GM12878 (cell line): ENCODE data around the gene CAPZB. TPM values are rescaled to one million over a fixed set of nuclear protein-coding genes. Genes with fewer than 3 reads are reported as not detected.

ENCODE experiments used
- ATAC-seq: fragments of 200-7000 bp; cut with Tn5 transposase; 3 replicates; pipeline ENCODE4 v1.9.1; 2020; ENCODE audit warnings: mild to moderate bottlenecking, moderate library complexity
- BruUV-seq: library from RNA; stranded (reverse); fragments of 400-500 nt; replicated peaks from 2 replicates; lab custom pipeline; 2021; lab: Mats Ljungman, UMichigan
- CTCF ChIA-PET: fragments of 300-600 bp; sonication (Branson Sonifier 250); formaldehyde crosslinking; extraction: SDS; loops from one replicate; lab custom pipeline; 2021; ENCODE audit warnings: inconsistent platforms; lab: Yijun Ruan, JAX
- POLR2A ChIA-PET: fragments of 350-600 bp; formaldehyde crosslinking; extraction: SDS; loops from one replicate; lab custom pipeline; 2021; ENCODE audit warnings: inconsistent platforms; lab: Charles Lee
- RAD21 ChIA-PET: fragments of 300-600 bp; sonication (Branson Sonifier 250); formaldehyde crosslinking; loops from one replicate; lab custom pipeline; 2023; ENCODE audit warnings: antibody characterized with exemption; ENCODE audit not compliant: unreplicated experiment; lab: Charles Lee
- SMC1A ChIA-PET: fragments of 300-600 bp; sonication (Branson Sonifier 250); formaldehyde crosslinking; loops from one replicate; lab custom pipeline; 2023; ENCODE audit not compliant: unreplicated experiment, uncharacterized antibody; lab: Charles Lee
- DNase-seq: peaks from one replicate; pipeline ENCODE4 v3.0.0-alpha.2; 2011; ENCODE audit warnings: low read depth, low spot score
- FAIRE-seq: peaks from 3 replicates; lab custom pipeline; 2011; peaks lifted over from hg19 to GRCh38; lab: Jason Lieb, UNC
- H2AFZ ChIP-seq: 2 replicates; pipeline ENCODE4 v1.6.0; 2011; ENCODE audit warnings: low read depth, low read length, control low read depth; ENCODE audit not compliant: control insufficient read depth
- H3K27ac ChIP-seq: 2 replicates; pipeline ENCODE4 v1.5.1; 2011; ENCODE audit warnings: control low read depth; ENCODE audit not compliant: control insufficient read depth, insufficient read depth
- H3K27me3 ChIP-seq, 2 experiments: replicated peaks in 1 of 2; 2 replicates each; pipeline versions ENCODE4 v1.6.0 to v1.6.1; 2011; ENCODE audit warnings: low read length in 1 of 2; ENCODE audit not compliant: control insufficient read depth in 2 of 2, insufficient read depth in 2 of 2
- H3K36me3 ChIP-seq, 2 experiments: 2 replicates each; pipeline ENCODE4 v1.5.1; 2011; ENCODE audit warnings: low read length in 1 of 2; ENCODE audit not compliant: control insufficient read depth in 2 of 2, insufficient read depth in 2 of 2
- H3K4me1 ChIP-seq: 2 replicates; pipeline ENCODE4 v1.6.1; 2011; ENCODE audit warnings: mild to moderate bottlenecking, low read length, moderate library complexity, mixed read lengths; ENCODE audit not compliant: control insufficient read depth, insufficient read depth
- H3K4me2 ChIP-seq: 2 replicates; pipeline ENCODE4 v1.6.0; 2011; ENCODE audit warnings: control low read depth; ENCODE audit not compliant: control insufficient read depth, insufficient read depth
- H3K4me3 ChIP-seq: fragments of 200-600 bp; sonication (generic); 2 replicates; pipeline ENCODE4 v1.5.1; 2016
- H3K79me2 ChIP-seq: 2 replicates; pipeline ENCODE4 v1.6.0; 2011; ENCODE audit warnings: low read length; ENCODE audit not compliant: control insufficient read depth, insufficient read depth
- H3K9ac ChIP-seq: 2 replicates; pipeline ENCODE4 v1.8.0; 2011; ENCODE audit warnings: low read length, control low read depth, mixed read lengths; ENCODE audit not compliant: control insufficient read depth, insufficient read depth
- H3K9me3 ChIP-seq: replicated peaks from 3 replicates; pipeline ENCODE4 v1.5.1; 2011; ENCODE audit warnings: mild to moderate bottlenecking, low read length; ENCODE audit not compliant: control insufficient read depth, insufficient read depth
- H4K20me1 ChIP-seq: 2 replicates; pipeline ENCODE4 v1.6.0; 2011; ENCODE audit not compliant: control insufficient read depth, insufficient read depth
- CEBPB ChIP-seq, 2 experiments: fragments of 150-350 bp in 1 of 2; IDR thresholded peaks; 2 replicates each; pipeline ENCODE4 v1.6.1; 2012 to 2014; ENCODE audit warnings: low read depth in 2 of 2, low read length in 2 of 2, borderline replicate concordance in 1 of 2, inconsistent platforms in 1 of 2
- EED ChIP-seq: sonication (generic); IDR thresholded peaks from 2 replicates; pipeline ENCODE4 v1.6.1; 2016; ENCODE audit warnings: antibody characterized with exemption, low read depth
- HDGF ChIP-seq: fragments of 450-650 bp; IDR thresholded peaks from 2 replicates; pipeline ENCODE4 v1.6.1; 2016; ENCODE audit warnings: antibody characterized with exemption
- MEF2B ChIP-seq: fragments of 450-650 bp; IDR thresholded peaks from 2 replicates; pipeline ENCODE4 v1.6.1; 2018; ENCODE audit warnings: mild to moderate bottlenecking, moderate library complexity; ENCODE audit not compliant: partially characterized antibody, poor library complexity, severe bottlenecking
- MXI1 ChIP-seq: fragments of 150-350 bp; IDR thresholded peaks from 2 replicates; pipeline ENCODE4 v1.6.1; 2011; ENCODE audit warnings: low read depth, mild to moderate bottlenecking, inconsistent platforms, low read length, improper control_type of control experiment
- MYC ChIP-seq: IDR thresholded peaks from 2 replicates; pipeline ENCODE4 v1.6.1; 2011; ENCODE audit warnings: mild to moderate bottlenecking, low read length, moderate library complexity, inconsistent platforms; ENCODE audit not compliant: insufficient read depth, insufficient replicate concordance, insufficient read length, severe bottlenecking
- NR2C2 ChIP-seq: IDR thresholded peaks from 2 replicates; pipeline ENCODE4 v1.6.1; 2011; ENCODE audit warnings: borderline replicate concordance, low read depth; ENCODE audit not compliant: control insufficient read depth, insufficient read length
- SMARCA5 ChIP-seq: fragments of 450-650 bp; IDR thresholded peaks from 2 replicates; pipeline ENCODE4 v1.6.1; 2017; ENCODE audit warnings: mild to moderate bottlenecking
- SMC3 ChIP-seq: IDR thresholded peaks from 2 replicates; pipeline ENCODE4 v1.6.1; 2011; ENCODE audit warnings: low read length, improper control_type of control experiment, borderline replicate concordance
- SRF ChIP-seq, 2 experiments: IDR thresholded peaks; 2 replicates each; pipeline ENCODE4 v1.6.1; 2011; ENCODE audit warnings: low read depth in 2 of 2, low read length in 2 of 2, mild to moderate bottlenecking in 1 of 2, moderate library complexity in 1 of 2
- SUZ12 ChIP-seq: fragments of 200-600 bp; sonication (generic); IDR thresholded peaks from one replicate; pipeline ENCODE4 v1.6.1; 2018; ENCODE audit warnings: antibody characterized with exemption, mild to moderate bottlenecking; ENCODE audit not compliant: unreplicated experiment
- WGBS: methylation state at CpG from one replicate; pipeline ENCODE4 v1.1.6; 2016; ENCODE audit warnings: low lambda C conversion rate; ENCODE audit not compliant: insufficient replicate concordance, insufficient coverage; ENCODE audit errors: missing lambda C conversion rate; 5-methylcytosine and 5-hydroxymethylcytosine counted together
- in situ Hi-C: fragments of 300-500 bp; cut with MboI; formaldehyde crosslinking; loops from 9 replicates; pipeline ENCODE4 v1.14.3; 2018; ENCODE audit warnings: mixed read lengths
- intact Hi-C: fragments of 100-400 bp; cut with micrococcal nuclease; formaldehyde crosslinking; loops from one replicate; pipeline ENCODE4 v1.14.2; 2022; ENCODE audit not compliant: unreplicated experiment
- polyA plus RNA-seq, 11 experiments: library from polyadenylated mRNA; depleted of rRNA in 4 of 11; unstranded in 6 of 11; stranded (reverse) in 5 of 11; fragments of >200 nt; fragmentation: Nextera tagmentation in 4 of 11; fragmentation: Illumina TruSeq in 1 of 11; extraction: Ambion mirVana in 4 of 11; extraction: Trizol in 1 of 11; gene quantifications; 1 replicate in 1 of 11; 2 replicates in 10 of 11; pipeline versions ENCODE4 v1.2.1 to v1.2.3, GENCODE V29; 2011 to 2016; ENCODE audit warnings: inconsistent platforms in 2 of 11, missing spikeins in 2 of 11, low read depth in 1 of 11
- total RNA-seq, 4 experiments: library from RNA; depleted of rRNA in 3 of 4; stranded (reverse); fragments of >200 nt in 3 of 4; fragmentation: Illumina TruSeq in 1 of 4; extraction: Trizol in 1 of 4; gene quantifications; 2 replicates each; pipeline versions ENCODE4 v1.2.1 to v1.2.3, GENCODE V29; 2013 to 2021
- TF ChIP-seq, protein P1 (sequence below): IDR thresholded peaks from 2 replicates; pipeline ENCODE4 v1.6.1; 2011; ENCODE audit warnings: borderline replicate concordance, low read depth, mild to moderate bottlenecking, moderate library complexity, mixed read lengths, low read length; ENCODE audit not compliant: insufficient read depth; ENCODE audit errors: extremely low read length
- TF ChIP-seq, protein P2 (sequence below): IDR thresholded peaks from 2 replicates; pipeline ENCODE4 v1.6.1; 2012; ENCODE audit warnings: low read depth, low read length, improper control_type of control experiment
- TF ChIP-seq, protein P3 (sequence below): fragments of 450-650 bp; IDR thresholded peaks from 2 replicates; pipeline ENCODE4 v1.6.1; 2014; ENCODE audit warnings: mild to moderate bottlenecking
- TF ChIP-seq, protein P4 (sequence below): IDR thresholded peaks from 2 replicates; pipeline ENCODE4 v1.6.1; 2012; ENCODE audit warnings: improper control_type of control experiment, low read depth, low read length; ENCODE audit not compliant: insufficient replicate concordance

CAPZB gene
- total and polyA plus RNA-seq, 10 of the 15 experiments (the other 5 are each of a cell fraction or from before 2014, with no cell fraction given) = 104 to 454 (median 213) TPM

DNA sequence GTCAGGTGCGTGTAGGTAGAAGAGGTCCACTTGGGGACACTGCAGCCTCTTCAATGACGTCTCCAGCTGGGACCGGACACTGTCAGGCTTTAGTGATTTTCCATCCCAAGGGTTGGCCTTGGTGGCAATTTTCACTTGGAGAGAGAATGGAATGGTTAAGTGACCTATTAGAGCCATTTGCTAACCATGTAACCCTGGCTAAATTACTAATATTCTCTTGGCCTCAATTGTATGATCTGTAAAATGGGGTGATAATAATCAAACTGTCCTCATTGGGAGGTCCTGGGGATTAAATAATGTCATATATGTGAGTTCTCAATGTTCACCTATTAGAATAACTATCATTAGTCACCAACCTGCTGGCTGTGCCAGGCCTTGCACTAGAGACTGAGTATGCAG, 176.8 kb downstream of the CAPZB start:
- Histone ChIP-seq H3K9ac (no peak overlapping the region), H3K27ac (no peak overlapping the region), H3K79me2 (peaks cover 19% of the 10 kb centered on the region), H3K4me2 (no peak overlapping the region), H3K9me3 (no peaks in the 10 kb centered on the region), H3K36me3 (peaks cover 0 to 8% of the 10 kb centered on the region in 2 experiments; a peak in 2 of 4 replicates), H3K27me3 (no peaks in the 10 kb centered on the region), H3K4me3 (no peak overlapping the region), H2AFZ (no peak overlapping the region), H3K4me1 (peaks cover 9% of the 10 kb centered on the region), H4K20me1 (no peaks in the 10 kb centered on the region; the same call in 1 of the 2 replicates)
- no TSS peak for BruUV-seq
- intact Hi-C loops (no loop called here), in situ Hi-C loops (no loop called here)
- SMC1A ChIA-PET = no interaction called here
- WGBS = 81% methylated on average over 3 of the region's 3 CpGs
- CTCF ChIA-PET = interaction anchor here (1.2 kb wide), 1 partner anchor 214 kb away, joined by 3 read pairs; no protein-coding TSS in a partner anchor
- no peak for FAIRE-seq
- no peak for ATAC-seq
- no peak for DNase-seq
- TF ChIP-seq SUZ12 (no peak), CEBPB (IDR thresholded peaks at IDR 0.05; ENCODE audit: borderline replicate concordance in 1 of 2, low read depth in 2 of 2, low read length in 2 of 2) (no peak), HDGF (no peak), NR2C2 (no peak), SMC3 (no peak), MYC (no peak), MXI1 (no peak), SRF (IDR thresholded peaks at IDR 0.05; ENCODE audit: low read depth in 2 of 2, low read length in 2 of 2) (no peak), SMARCA5 (no peak), MEF2B (no peak), EED (no peak)
- TF ChIP-seq, protein P1, sequence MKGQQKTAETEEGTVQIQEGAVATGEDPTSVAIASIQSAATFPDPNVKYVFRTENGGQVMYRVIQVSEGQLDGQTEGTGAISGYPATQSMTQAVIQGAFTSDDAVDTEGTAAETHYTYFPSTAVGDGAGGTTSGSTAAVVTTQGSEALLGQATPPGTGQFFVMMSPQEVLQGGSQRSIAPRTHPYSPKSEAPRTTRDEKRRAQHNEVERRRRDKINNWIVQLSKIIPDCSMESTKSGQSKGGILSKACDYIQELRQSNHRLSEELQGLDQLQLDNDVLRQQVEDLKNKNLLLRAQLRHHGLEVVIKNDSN = no peak
- TF ChIP-seq, protein P2, sequence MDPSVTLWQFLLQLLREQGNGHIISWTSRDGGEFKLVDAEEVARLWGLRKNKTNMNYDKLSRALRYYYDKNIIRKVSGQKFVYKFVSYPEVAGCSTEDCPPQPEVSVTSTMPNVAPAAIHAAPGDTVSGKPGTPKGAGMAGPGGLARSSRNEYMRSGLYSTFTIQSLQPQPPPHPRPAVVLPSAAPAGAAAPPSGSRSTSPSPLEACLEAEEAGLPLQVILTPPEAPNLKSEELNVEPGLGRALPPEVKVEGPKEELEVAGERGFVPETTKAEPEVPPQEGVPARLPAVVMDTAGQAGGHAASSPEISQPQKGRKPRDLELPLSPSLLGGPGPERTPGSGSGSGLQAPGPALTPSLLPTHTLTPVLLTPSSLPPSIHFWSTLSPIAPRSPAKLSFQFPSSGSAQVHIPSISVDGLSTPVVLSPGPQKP = no peak
- TF ChIP-seq, protein P3, sequence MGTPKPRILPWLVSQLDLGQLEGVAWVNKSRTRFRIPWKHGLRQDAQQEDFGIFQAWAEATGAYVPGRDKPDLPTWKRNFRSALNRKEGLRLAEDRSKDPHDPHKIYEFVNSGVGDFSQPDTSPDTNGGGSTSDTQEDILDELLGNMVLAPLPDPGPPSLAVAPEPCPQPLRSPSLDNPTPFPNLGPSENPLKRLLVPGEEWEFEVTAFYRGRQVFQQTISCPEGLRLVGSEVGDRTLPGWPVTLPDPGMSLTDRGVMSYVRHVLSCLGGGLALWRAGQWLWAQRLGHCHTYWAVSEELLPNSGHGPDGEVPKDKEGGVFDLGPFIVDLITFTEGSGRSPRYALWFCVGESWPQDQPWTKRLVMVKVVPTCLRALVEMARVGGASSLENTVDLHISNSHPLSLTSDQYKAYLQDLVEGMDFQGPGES = no peak
- TF ChIP-seq, protein P4, sequence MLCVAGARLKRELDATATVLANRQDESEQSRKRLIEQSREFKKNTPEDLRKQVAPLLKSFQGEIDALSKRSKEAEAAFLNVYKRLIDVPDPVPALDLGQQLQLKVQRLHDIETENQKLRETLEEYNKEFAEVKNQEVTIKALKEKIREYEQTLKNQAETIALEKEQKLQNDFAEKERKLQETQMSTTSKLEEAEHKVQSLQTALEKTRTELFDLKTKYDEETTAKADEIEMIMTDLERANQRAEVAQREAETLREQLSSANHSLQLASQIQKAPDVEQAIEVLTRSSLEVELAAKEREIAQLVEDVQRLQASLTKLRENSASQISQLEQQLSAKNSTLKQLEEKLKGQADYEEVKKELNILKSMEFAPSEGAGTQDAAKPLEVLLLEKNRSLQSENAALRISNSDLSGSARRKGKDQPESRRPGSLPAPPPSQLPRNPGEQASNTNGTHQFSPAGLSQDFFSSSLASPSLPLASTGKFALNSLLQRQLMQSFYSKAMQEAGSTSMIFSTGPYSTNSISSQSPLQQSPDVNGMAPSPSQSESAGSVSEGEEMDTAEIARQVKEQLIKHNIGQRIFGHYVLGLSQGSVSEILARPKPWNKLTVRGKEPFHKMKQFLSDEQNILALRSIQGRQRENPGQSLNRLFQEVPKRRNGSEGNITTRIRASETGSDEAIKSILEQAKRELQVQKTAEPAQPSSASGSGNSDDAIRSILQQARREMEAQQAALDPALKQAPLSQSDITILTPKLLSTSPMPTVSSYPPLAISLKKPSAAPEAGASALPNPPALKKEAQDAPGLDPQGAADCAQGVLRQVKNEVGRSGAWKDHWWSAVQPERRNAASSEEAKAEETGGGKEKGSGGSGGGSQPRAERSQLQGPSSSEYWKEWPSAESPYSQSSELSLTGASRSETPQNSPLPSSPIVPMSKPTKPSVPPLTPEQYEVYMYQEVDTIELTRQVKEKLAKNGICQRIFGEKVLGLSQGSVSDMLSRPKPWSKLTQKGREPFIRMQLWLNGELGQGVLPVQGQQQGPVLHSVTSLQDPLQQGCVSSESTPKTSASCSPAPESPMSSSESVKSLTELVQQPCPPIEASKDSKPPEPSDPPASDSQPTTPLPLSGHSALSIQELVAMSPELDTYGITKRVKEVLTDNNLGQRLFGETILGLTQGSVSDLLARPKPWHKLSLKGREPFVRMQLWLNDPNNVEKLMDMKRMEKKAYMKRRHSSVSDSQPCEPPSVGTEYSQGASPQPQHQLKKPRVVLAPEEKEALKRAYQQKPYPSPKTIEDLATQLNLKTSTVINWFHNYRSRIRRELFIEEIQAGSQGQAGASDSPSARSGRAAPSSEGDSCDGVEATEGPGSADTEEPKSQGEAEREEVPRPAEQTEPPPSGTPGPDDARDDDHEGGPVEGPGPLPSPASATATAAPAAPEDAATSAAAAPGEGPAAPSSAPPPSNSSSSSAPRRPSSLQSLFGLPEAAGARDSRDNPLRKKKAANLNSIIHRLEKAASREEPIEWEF = no peak
- RAD21 ChIA-PET = no interaction called here
- POLR2A ChIA-PET = interaction anchor here (0.6 kb wide), 1 partner anchor 290 kb away, joined by 3 read pairs; no protein-coding TSS in a partner anchor
